ENCODE results near the gene CFAP157. TPM values are rescaled to one million over a fixed set of nuclear protein-coding genes. Genes with fewer than 3 reads are reported as not detected.

CFAP157 gene
- total and polyA plus RNA-seq, 2 of the 13 experiments (the other 11 are each of a cell fraction or from before 2014, with no cell fraction given) = 0.07 TPM; not detected in 1

- Histone ChIP-seq H3K79me2 (ENCODE audit: insufficient read depth, low read length) (no peaks in the 10 kb centered on the region), H3K4me3 (replicated peaks in 1 of 3; ENCODE audit: insufficient read depth in 1 of 3, low read depth in 2 of 3, low read length in 3 of 3) (peak overlapping the region in 1 of 3 experiments; percentile 33; a peak in 1 of 6 replicates), H3K27me3 (ENCODE audit: control insufficient read depth in 1 of 2, insufficient read depth in 2 of 2, low read length in 2 of 2) (peaks cover 0 to 2% of the 10 kb centered on the region in 2 experiments; a peak in 1 of 5 replicates), H4K20me1 (ENCODE audit: insufficient read depth, low read length) (no peaks in the 10 kb centered on the region), H3K9me3 (ENCODE audit: low read length) (no peaks in the 10 kb centered on the region), H3K9ac (ENCODE audit: insufficient read depth, low read depth, low read length) (no peak overlapping the region), H3K27ac (ENCODE audit: extremely low read length, insufficient read depth, low read length) (no peak overlapping the region), H3K4me2 (ENCODE audit: low read depth, low read length) (peak overlapping the region; percentile 46), H3K4me1 (ENCODE audit: insufficient read depth, low read length) (peaks cover 33% of the 10 kb centered on the region), H2AFZ (ENCODE audit: low read length) (no peak overlapping the region), H3K36me3 (replicated peaks in 1 of 2; ENCODE audit: control insufficient read depth in 1 of 2, insufficient read depth in 2 of 2, low read length in 2 of 2) (no peaks in the 10 kb centered on the region)
- in situ Hi-C loops (cut with HindIII; ENCODE audit: extremely low pct_ligation_motif_present, low pct_unique_long_range_greater_than_20kb) (loop anchor here (10.0 kb wide), 1 partner anchor 225 kb away; no protein-coding TSS in a partner anchor), intact Hi-C loops (cut with micrococcal nuclease; ENCODE audit: unreplicated experiment) (loop anchor here (10.0 kb wide), 1 partner anchor 225 kb away; no protein-coding TSS in a partner anchor)
- 5% methylated on average over 5 of the region's 18 CpGs for WGBS (ENCODE audit: low lambda C conversion rate)
- BruUV-seq (replicated peaks) = no TSS peak
- peak; percentile 87 for ATAC-seq
- peak; percentile 29 for DNase-seq (ENCODE audit: low spot score)
- no peak for FAIRE-seq
- CTCF ChIA-PET (ENCODE audit: low intra/inter-chr PET ratio, low total read pairs) = interaction anchor here (0.6 kb wide), 1 partner anchor 28 kb away, joined by 3 read pairs; no protein-coding TSS in a partner anchor
- POLR2A ChIA-PET = interaction anchor here (1.0 to 1.6 kb wide), 5 partner anchors 14 to 174 kb away, joined by 3 to 5 read pairs (median 3); partner anchors contain the start of genes PTRH1 and TTC16
- TF ChIP-seq ZNF792 (CRISPR knock-in tag; IDR thresholded peaks at IDR 0.05) = no peak
- no peak for TF ChIP-seq ZNF234 (CRISPR knock-in tag; conservative IDR thresholded peaks at IDR 0.05)
- peak; percentile 73 for TF ChIP-seq HNF4A (CRISPR knock-in tag; IDR thresholded peaks at IDR 0.05)
- TF ChIP-seq ZNF577 (CRISPR knock-in tag; IDR thresholded peaks at IDR 0.05; ENCODE audit: borderline replicate concordance, low read depth) = no peak
- TF ChIP-seq HNRNPL (IDR thresholded peaks at IDR 0.05; ENCODE audit: low read depth, low read length) = no peak
- TF ChIP-seq PAXIP1 (CRISPR knock-in tag; conservative IDR thresholded peaks at IDR 0.05) = 0 out of 2 replicates have a peak, but pooled peaks have one; percentile 15
- 0 out of 2 replicates have a peak, but pooled peaks have one; percentile 39 for TF ChIP-seq DRAP1 (CRISPR knock-in tag; IDR thresholded peaks at IDR 0.05)
- TF ChIP-seq ZNF20 (CRISPR knock-in tag; IDR thresholded peaks at IDR 0.05) = no peak
- TF ChIP-seq ATF6 (CRISPR knock-in tag; conservative IDR thresholded peaks at IDR 0.05) = no peak
- TF ChIP-seq MLLT10 (CRISPR knock-in tag; IDR thresholded peaks at IDR 0.05) = no peak
- TF ChIP-seq ATF5 (CRISPR knock-in tag; IDR thresholded peaks at IDR 0.05; ENCODE audit: low read depth) = no peak
Measured at GRCh38 chr9:127729522-127730256, 22.9 kb downstream of the CFAP157 start.
